ENCODE data around the gene ARHGAP21.
"Not testable (repeated sequence)": the region's sequence is repeated elsewhere in the genome, so short reads cannot be mapped to it uniquely, and the experiment has no call there.

The ARHGAP21 gene

GRCh38 chr10:24621035-24621795 is 102.5 kb downstream of the ARHGAP21 start:
- not testable (repeated sequence) for DNase-seq

GRCh38 chr10:24619994-24620310 is 103.7 kb downstream of the ARHGAP21 start:
- DNase-seq = not testable (repeated sequence)

DNA sequence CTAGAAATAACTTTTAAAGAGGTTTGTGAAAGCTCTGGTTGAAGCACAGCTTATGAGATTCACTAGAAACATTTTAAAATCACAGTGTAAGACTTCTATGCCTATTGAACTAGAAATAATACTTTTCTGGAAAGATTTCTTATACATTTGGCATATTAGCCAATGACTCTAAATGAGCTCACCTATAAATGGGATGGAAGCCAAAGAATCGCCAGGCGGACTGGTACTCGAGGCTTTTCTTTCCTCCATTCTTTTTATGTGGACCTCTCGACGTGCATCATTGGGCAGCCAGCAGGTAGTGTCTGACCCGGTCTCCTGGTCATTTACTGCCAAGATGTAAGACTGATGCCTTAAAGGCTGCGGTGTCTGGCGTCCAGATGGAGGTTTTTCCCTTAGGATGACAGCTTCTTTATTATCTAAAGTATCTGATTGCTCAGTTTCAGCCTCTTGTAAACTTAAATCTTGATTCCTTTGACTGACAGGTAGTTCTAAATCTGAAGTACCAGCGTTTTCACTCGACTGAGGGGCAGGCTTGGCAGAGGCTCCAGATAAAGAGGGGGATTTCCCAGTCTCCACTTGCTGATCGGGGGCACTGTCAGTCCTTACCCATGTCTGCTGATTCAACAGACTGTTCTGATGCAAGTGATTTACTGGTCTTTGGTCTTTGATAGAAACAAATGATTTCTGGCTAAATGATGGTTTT is 104.2 kb downstream of the ARHGAP21 start:
- not testable (repeated sequence) for DNase-seq

GRCh38 chr10:24618401-24618800 is 105.3 kb downstream of the ARHGAP21 start:
- DNase-seq = no peak

- DNase-seq = peak; percentile 61 to 63
These were observed 105.8 kb downstream of the ARHGAP21 start for GRCh38 chr10:24617771-24618396.

DNA sequence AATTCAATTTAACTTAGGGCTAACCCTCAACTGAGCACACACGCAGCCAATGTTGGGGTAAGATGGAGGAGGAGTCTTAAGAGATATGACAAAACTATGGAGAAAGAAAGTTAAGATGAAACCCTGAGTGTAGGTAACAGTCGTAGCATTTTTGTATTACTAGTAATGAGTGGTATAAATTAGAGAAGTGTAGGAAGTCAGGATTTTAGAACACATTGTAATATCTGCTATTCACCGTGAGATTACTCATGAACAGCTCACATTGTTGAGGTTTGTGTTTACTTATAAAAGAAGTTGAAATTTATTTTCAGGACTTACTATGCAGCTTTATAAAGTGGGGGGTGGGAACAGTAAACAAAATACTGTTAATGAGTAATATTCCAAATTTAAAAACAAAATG is 107.2 kb downstream of the ARHGAP21 start:
- no peak for DNase-seq

DNA sequence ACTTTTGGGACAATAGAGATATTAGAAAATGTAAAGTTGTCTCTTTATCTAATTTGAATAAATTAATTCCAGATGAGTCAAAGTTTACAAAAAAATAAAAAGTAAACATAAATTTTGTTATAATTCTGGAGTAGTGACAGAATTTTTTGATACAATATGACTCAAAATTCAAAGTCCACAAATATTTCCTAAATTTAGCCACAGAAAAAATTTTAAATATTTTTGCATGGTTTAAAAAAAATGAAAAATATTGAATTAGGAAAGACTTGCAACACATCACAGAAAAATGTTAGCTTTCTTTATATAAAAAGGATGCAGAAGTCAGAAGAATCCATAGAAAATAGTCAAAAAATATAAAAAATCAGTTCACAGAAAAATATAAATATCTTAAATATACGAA is 117.7 kb downstream of the ARHGAP21 start:
- no peak for DNase-seq

DNA sequence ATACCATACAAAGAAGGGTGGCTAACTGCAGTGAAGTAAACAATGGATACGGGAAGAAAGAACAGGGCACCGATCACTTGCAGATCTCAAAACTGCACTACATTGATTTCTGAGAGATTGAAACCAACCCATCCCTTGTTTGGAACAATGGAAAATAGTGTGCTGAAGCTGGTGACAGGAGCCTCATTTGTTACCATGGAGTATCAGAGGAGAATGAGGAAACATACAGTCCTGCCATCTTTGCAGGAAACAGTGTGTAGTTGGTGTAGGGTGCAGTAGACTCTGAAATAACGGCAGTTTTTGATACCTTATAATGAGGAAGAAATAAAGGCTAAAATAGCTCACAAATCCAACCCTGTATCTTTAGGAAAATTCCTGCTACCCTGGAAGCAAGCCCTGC is 118.5 kb downstream of the ARHGAP21 start:
- no peak for DNase-seq

- DNase-seq = peak; percentile 23 to 31
These were observed 120.4 kb downstream of the ARHGAP21 start for GRCh38 chr10:24603333-24603732.

DNA sequence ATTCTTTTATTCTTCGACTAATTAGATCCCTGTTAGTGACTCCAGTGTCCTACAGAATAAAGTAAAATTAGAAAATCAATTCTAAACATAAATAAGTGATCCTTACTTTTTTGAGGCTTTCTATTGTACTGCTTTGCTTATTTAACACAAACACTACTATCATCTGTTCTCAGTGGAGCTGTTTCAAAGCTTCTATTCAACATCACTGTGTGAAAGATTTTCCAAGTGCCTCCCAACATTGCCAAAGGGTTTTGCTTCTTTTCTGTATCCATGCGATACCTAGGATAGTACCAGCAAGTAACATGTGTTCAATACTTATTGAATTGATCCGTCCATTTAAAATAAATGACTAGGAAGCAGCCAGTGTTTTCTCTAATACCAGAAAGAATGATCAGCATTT is 125.7 kb downstream of the ARHGAP21 start:
- no peak for DNase-seq

- DNase-seq = no peak
These were observed 126.3 kb downstream of the ARHGAP21 start for GRCh38 chr10:24597426-24597825.

DNA sequence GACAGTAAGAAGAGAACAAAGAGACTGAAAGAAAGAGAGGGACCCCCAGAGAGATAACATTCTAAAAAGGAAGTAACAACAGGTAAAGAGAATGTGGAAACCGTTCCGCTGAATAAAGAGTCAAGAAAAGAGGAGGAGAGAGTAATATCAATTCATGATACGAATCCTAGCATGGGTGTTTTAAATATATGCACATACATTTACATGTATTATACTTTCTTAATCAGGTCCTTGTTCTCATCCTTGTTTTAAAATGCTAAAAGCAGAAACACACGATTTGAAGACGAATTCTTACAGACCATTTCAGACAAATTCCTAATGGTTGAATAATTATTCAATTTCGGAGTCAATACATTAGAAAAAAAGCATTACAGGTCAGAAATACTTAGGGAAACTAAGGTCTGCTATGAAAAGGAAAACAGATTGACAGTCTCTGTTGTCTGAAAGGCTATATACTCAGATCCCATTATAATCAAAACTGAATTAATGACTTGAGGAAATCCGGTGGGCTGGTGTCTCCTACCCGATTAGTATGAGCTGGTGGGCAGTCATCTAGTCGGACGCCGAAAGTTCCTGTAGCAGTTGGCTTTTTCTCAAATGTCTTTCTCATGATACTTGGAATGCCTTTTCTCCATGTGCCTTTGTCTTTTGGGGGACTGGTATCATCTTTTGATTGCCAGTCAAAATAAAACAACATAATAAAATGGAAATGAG is 127.3 kb downstream of the ARHGAP21 start:
- DNase-seq = no peak

DNA sequence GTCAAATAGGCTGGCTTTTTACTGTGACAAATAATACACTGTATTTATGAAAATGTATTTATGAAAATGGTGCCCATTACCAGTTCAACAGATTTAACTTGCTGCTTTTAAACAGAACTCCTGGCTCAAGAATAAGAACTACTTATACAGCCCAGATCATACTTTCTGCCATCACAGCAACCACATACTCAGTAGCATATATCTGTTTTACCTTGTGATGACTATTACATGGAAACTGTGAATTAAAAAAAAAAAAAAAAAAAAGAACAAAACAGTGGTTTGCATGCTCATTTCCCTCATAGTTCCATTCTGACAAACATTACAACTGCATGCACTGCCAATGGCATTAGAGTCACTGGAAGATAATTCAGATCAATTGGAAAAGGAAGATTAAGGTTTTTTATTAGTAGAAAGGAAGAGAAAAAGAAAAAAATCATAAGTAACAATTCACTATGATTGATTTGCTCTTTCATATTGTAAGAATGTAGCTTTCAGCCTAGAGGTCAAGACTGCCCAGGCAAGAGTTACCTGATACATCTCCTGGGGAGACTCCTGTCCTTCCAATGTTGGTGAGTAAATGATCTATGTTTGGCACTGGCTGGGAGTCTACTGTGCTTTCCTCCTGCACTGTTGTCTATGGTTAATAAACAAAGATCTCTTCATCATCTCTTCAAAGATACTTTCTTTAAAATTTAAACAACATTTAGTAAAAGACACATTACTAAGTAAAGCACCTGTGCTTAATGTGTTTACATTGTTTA is 132.8 kb downstream of the ARHGAP21 start:
- no peak for DNase-seq

DNA sequence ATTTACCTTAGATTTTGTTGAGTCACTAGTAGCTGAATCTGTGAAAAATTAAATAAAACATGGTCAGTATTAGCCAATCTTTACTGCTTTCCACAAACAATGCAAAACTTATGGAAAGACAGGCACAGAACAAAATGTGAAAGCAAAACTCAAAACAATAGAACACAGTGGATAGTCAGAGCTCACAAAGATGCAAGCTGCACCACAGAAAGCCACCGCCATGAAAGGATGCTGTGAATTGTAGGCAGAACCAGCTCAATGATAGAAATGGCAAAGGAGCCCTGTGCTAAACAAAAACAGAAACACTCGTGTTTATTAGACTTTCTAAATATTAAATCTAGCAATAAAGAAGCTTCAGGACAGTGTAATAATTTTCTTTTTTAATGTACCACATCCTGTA is 134.4 kb downstream of the ARHGAP21 start:
- DNase-seq = no peak

- no peak for DNase-seq
These were observed 143.8 kb downstream of the ARHGAP21 start for GRCh38 chr10:24579906-24580305.

DNA sequence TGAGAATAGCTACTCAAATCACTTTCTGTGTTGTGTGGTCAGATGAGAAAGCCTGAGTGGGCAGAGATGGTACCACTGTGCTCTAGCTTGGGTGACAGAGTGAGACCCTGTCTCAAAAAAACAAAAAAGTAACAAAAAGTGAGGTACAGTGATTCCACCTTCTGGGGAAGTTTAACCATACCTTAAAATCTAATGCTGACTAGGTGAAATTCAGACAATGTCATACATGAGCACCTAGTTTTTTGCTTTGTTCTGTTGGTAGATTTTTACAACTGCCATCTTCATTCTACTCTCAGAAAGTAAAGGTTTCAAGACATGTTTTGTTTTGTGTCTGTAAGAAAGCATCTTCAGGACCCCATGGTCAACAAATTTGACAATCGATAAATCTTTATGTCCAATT is 144.2 kb downstream of the ARHGAP21 start:
- no peak for DNase-seq

- DNase-seq = no peak
These were observed 148.1 kb downstream of the ARHGAP21 start for GRCh38 chr10:24575481-24576002.

DNA sequence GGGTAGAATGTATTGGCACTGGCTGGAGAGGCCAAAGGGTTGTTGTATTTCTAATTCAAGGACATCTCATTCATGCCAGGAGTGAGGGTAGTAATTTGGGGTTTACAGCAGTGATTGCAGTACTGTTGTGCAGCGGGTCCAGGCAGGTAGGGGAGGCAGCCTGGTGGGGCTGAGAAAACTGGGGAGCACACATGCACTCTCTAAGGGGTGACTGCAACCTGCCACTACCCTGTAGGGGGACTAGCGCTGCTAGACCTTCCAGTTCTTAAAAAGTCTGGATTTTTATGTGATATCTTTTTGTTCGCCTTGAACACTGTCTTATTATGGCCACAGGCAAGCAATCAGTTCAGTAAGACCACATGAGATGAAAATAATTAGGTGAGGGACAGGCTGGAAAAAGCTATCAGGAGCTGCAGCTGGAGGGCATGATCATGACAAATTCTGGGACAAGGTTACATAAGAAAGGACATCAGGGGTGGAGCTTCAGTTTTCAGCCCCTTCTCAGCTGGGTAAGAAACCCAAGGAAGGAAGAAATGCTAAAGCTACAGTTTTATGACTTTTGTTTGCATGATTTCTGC is 149.0 kb downstream of the ARHGAP21 start:
- DNase-seq = no peak

DNA sequence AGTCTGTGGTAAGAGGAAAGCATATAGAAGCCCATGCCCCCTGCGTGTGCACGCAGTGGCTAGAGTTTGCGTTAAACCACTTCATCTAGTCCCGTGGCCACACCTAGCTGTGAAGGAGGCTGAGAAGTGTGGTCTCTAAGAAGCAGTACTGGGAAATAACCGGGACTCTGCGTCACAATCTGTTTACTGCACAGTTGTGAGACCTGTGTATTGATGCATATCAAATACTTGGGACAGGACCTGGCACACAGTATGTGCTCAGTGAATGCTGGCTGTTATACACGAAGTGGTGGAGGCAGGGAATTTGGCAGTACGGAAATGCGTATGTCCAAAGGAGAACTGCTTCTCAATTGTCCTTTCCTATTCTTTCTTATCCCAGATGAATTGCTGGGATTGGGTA is 149.5 kb downstream of the ARHGAP21 start:
- DNase-seq = no peak

DNA sequence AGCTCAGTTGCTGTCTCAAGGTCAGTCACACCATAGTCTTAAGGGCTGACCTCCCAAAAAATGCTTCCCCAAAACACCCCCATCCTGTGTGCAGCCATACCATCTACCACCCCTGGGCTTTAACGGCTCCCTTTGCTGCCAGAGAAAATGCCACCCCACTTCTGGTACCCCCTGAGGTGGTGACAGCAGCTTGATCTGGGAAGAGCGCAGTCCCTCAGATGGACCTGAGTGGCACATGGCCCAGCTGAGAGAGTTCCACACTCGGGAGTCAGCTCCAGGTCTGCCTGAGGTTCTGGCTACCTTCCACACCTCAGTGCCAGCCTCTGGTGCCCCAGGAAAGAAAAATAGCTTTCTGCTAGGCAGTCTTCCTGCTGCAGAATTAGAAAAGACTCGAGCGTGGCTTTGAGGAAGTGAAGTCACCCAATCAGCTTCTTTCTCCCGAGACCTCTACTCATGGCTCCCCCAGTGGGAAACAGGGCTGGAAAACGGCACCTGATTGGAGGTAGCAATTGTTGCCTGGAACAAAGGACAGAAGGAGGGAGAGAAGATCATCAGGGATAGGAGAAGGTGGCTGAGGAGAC is 151.7 kb downstream of the ARHGAP21 start:
- DNase-seq = no peak

GRCh38 chr10:24570658-24571426 is 152.8 kb downstream of the ARHGAP21 start:
- no peak for DNase-seq

Measured in activated T-cell treated with anti-CD3 and anti-CD28 coated beads, Interleukin-2, amount 50 U/mL, for 48 hours (primary cell).